Measurements from ENCODE around the gene CNDP2.
A peak's percentile ranks its signal among the peaks of the same experiment; 100 is the strongest.

The CNDP2 gene

GRCh38 chr18:74495581-74496507 is at the start of gene CNDP2:
Gene CNDP2, plus strand, starts transcription at chr18:74496363. Its CDS starts 3,611 bp downstream, at chr18:74499974.
- H3K27me3 ChIP-seq (ENCODE audit: control insufficient read depth in 1 of 2, insufficient read depth in 2 of 2, low read length in 2 of 2): no peaks in the 10 kb centered on the region
- H3K9ac ChIP-seq (ENCODE audit: low read length in 2 of 2): peak within 1 kb of the TSS; percentile 83 to 85
- peak within 1 kb of the TSS; percentile 76 for H3K27ac ChIP-seq (ENCODE audit: low read length)
- H3K9me3 ChIP-seq (ENCODE audit: control insufficient read depth in 2 of 2, low read length in 2 of 2): peaks cover 0 to 4% of the 10 kb centered on the region in 2 donors
- H3K36me3 ChIP-seq (ENCODE audit: control insufficient read depth in 2 of 2, insufficient read depth in 2 of 2, low read length in 2 of 2): no peaks in the 10 kb centered on the region
- H3K4me1 ChIP-seq (ENCODE audit: control insufficient read depth, insufficient read depth, low read length): peaks cover 14% of the 10 kb centered on the region
- peak within 1 kb of the TSS; percentile 88 to 94 for H3K4me3 ChIP-seq (ENCODE audit: low read length in 2 of 2)

DNA sequence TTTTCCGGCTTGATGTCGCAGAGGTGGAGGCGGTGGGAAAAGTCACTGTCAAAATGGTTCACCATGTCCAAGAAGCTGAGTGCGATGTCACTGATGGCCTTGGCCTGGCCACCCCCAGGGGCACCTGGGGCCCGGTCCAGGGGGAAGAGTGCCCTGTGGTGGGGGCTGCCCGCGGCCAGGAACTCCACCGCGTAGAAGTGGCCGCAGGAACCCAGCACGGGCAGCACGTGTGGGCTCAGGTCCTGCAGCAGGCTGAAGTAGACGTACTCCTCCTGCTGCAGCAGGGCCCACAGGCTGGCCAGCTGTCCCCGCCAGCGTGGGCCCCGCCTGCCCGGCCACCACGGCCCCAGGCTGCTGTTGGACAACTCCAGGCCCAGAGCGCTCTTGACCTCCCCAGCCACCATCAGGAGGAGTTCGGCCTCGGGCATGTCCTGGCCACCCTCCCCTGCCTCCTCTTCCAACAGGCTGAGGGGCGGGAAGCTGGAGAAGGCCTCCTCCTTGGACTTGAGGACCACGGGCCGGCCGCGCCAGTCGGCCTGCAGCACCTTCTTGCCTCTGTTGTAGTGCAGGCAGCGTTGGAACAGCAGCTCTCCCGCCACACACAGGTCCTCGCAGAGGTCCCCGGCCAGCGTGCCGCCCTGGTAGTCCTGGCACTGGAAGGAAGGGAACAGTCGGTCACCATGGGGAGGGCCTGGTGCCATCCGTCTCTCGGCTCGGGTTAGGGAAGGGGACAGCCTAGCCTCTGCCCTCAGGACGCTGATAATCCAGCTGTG is 49.3 kb upstream of the CNDP2 start:
- Histone ChIP-seq H3K9me3 (ENCODE audit: control insufficient read depth in 2 of 2, low read length in 2 of 2) (no peaks in the 10 kb centered on the region), H3K4me1 (ENCODE audit: control insufficient read depth, insufficient read depth, low read length) (no peaks in the 10 kb centered on the region), H3K4me3 (ENCODE audit: low read length in 2 of 2) (no peak overlapping the region), H3K27me3 (ENCODE audit: control insufficient read depth in 1 of 2, insufficient read depth in 2 of 2, low read length in 2 of 2) (peaks cover 6 to 7% of the 10 kb centered on the region in 2 donors), H3K27ac (ENCODE audit: low read length) (no peak overlapping the region), H3K36me3 (ENCODE audit: control insufficient read depth in 2 of 2, insufficient read depth in 2 of 2, low read length in 2 of 2) (no peaks in the 10 kb centered on the region), H3K9ac (ENCODE audit: low read length in 2 of 2) (no peak overlapping the region)

GRCh38 chr18:74447404-74448152 is 48.6 kb upstream of the CNDP2 start:
- no peak overlapping the region for H3K9ac ChIP-seq (ENCODE audit: low read length in 2 of 2)
- no peaks in the 10 kb centered on the region for H3K36me3 ChIP-seq (ENCODE audit: control insufficient read depth in 2 of 2, insufficient read depth in 2 of 2, low read length in 2 of 2)
- H3K9me3 ChIP-seq (ENCODE audit: control insufficient read depth in 2 of 2, low read length in 2 of 2): no peaks in the 10 kb centered on the region
- peaks cover 6 to 7% of the 10 kb centered on the region in 2 donors for H3K27me3 ChIP-seq (ENCODE audit: control insufficient read depth in 1 of 2, insufficient read depth in 2 of 2, low read length in 2 of 2)
- no peak overlapping the region for H3K27ac ChIP-seq (ENCODE audit: low read length)
- no peak overlapping the region for H3K4me3 ChIP-seq (ENCODE audit: low read length in 2 of 2)
- no peaks in the 10 kb centered on the region for H3K4me1 ChIP-seq (ENCODE audit: control insufficient read depth, insufficient read depth, low read length)

DNA sequence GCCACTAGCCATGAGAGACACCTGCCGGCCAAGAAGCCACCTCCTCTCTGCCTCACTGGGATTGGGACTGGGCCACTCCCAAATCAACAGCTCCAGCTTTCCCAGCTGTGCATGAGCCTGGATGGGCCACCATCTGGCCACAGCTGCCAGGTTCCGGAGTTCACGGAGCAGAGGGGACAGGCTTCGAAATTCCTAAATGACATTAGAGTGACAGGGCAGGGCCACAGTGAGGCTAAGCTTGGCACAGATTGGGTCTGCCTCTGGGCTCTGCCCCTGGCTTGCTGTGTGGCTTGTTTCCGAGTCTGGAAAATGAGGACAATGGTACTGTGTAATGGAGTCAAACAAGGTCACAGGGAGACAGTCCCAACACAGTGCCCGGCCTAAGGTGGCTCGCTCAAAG is 45.5 kb upstream of the CNDP2 start:
- no peak overlapping the region for H3K4me3 ChIP-seq (ENCODE audit: low read length in 2 of 2)
- H3K9ac ChIP-seq (ENCODE audit: low read length in 2 of 2): no peak overlapping the region
- H3K4me1 ChIP-seq (ENCODE audit: control insufficient read depth, insufficient read depth, low read length): no peaks in the 10 kb centered on the region
- H3K27me3 ChIP-seq (ENCODE audit: control insufficient read depth in 1 of 2, insufficient read depth in 2 of 2, low read length in 2 of 2): peaks cover 17 to 24% of the 10 kb centered on the region in 2 donors
- no peaks in the 10 kb centered on the region for H3K36me3 ChIP-seq (ENCODE audit: control insufficient read depth in 2 of 2, insufficient read depth in 2 of 2, low read length in 2 of 2)
- no peaks in the 10 kb centered on the region for H3K9me3 ChIP-seq (ENCODE audit: control insufficient read depth in 2 of 2, low read length in 2 of 2)
- H3K27ac ChIP-seq (ENCODE audit: low read length): no peak overlapping the region

GRCh38 chr18:74451148-74451547 is 45.0 kb upstream of the CNDP2 start:
- Histone ChIP-seq H3K27me3 (ENCODE audit: control insufficient read depth in 1 of 2, insufficient read depth in 2 of 2, low read length in 2 of 2) (peaks cover 18 to 29% of the 10 kb centered on the region in 2 donors), H3K4me3 (ENCODE audit: low read length in 2 of 2) (no peak overlapping the region), H3K27ac (ENCODE audit: low read length) (no peak overlapping the region), H3K36me3 (ENCODE audit: control insufficient read depth in 2 of 2, insufficient read depth in 2 of 2, low read length in 2 of 2) (no peaks in the 10 kb centered on the region), H3K9ac (ENCODE audit: low read length in 2 of 2) (no peak overlapping the region), H3K4me1 (ENCODE audit: control insufficient read depth, insufficient read depth, low read length) (peaks cover 3% of the 10 kb centered on the region), H3K9me3 (ENCODE audit: control insufficient read depth in 2 of 2, low read length in 2 of 2) (no peaks in the 10 kb centered on the region)

GRCh38 chr18:74453016-74453566 is 43.1 kb upstream of the CNDP2 start:
- H3K4me1 ChIP-seq (ENCODE audit: control insufficient read depth, insufficient read depth, low read length): peaks cover 13% of the 10 kb centered on the region
- no peaks in the 10 kb centered on the region for H3K9me3 ChIP-seq (ENCODE audit: control insufficient read depth in 2 of 2, low read length in 2 of 2)
- peaks cover 27 to 40% of the 10 kb centered on the region in 2 donors for H3K27me3 ChIP-seq (ENCODE audit: control insufficient read depth in 1 of 2, insufficient read depth in 2 of 2, low read length in 2 of 2)
- H3K4me3 ChIP-seq (ENCODE audit: low read length in 2 of 2): no peak overlapping the region
- no peaks in the 10 kb centered on the region for H3K36me3 ChIP-seq (ENCODE audit: control insufficient read depth in 2 of 2, insufficient read depth in 2 of 2, low read length in 2 of 2)
- no peak overlapping the region for H3K27ac ChIP-seq (ENCODE audit: low read length)
- no peak overlapping the region for H3K9ac ChIP-seq (ENCODE audit: low read length in 2 of 2)

DNA sequence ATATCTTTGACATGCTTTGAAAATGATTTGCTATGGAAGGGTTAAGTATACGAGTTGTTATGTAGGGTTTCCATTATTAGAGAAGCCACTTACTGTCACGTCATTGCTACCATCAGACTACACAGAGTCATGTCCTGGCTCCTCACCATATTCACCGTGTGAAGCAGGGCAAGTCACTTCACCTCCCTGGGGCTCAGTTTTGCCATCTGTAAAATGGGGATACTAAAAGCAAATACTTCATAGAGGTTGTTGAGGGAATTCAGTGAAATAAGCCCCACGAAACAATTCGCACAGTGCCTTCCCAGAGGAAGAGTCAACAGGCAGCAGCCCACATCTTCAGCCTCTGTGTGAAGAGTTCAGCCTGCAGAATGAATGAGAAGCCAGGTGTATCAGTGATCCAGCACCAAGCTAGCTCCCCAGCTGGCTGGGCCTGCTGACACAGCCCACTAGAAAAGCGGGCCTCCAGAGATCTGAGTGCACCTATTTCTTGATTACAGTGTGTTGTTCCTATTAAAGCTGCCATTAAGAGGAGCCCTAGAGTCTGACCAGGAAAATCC is 42.4 kb upstream of the CNDP2 start:
- H3K36me3 ChIP-seq (ENCODE audit: control insufficient read depth in 2 of 2, insufficient read depth in 2 of 2, low read length in 2 of 2): no peaks in the 10 kb centered on the region
- no peak overlapping the region for H3K27ac ChIP-seq (ENCODE audit: low read length)
- H3K4me3 ChIP-seq (ENCODE audit: low read length in 2 of 2): no peak overlapping the region
- H3K9me3 ChIP-seq (ENCODE audit: control insufficient read depth in 2 of 2, low read length in 2 of 2): no peaks in the 10 kb centered on the region
- no peak overlapping the region for H3K9ac ChIP-seq (ENCODE audit: low read length in 2 of 2)
- peaks cover 14% of the 10 kb centered on the region for H3K4me1 ChIP-seq (ENCODE audit: control insufficient read depth, insufficient read depth, low read length)
- H3K27me3 ChIP-seq (ENCODE audit: control insufficient read depth in 1 of 2, insufficient read depth in 2 of 2, low read length in 2 of 2): peaks cover 32 to 41% of the 10 kb centered on the region in 2 donors

DNA sequence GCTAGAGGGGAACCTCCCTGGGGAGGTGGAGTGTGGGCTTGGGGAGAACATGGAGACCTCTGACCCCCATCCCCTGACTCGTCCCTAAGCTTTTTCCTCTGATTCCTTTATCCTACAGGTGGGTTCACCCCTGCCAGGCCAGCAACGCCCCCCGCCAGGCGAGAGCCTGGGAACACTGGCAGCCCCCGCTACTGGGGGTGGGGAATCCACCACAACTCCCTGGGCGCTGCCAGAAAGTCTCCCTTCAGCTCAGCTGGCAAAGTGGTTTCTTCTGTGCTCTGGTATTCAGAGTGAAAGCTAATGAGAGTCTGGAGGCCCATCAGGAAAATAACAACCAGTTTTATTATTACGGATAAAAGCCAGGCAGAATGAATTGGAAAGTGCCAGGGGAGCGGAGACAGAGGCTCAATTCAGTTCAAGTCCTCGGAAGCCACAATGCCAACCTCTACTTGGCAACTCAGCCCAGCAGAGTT is 41.8 kb upstream of the CNDP2 start:
- no peaks in the 10 kb centered on the region for H3K9me3 ChIP-seq (ENCODE audit: control insufficient read depth in 2 of 2, low read length in 2 of 2)
- H3K4me3 ChIP-seq (ENCODE audit: low read length in 2 of 2): no peak overlapping the region
- no peak overlapping the region for H3K9ac ChIP-seq (ENCODE audit: low read length in 2 of 2)
- no peaks in the 10 kb centered on the region for H3K36me3 ChIP-seq (ENCODE audit: control insufficient read depth in 2 of 2, insufficient read depth in 2 of 2, low read length in 2 of 2)
- H3K27ac ChIP-seq (ENCODE audit: low read length): no peak overlapping the region
- peaks cover 32 to 41% of the 10 kb centered on the region in 2 donors for H3K27me3 ChIP-seq (ENCODE audit: control insufficient read depth in 1 of 2, insufficient read depth in 2 of 2, low read length in 2 of 2)
- peaks cover 14% of the 10 kb centered on the region for H3K4me1 ChIP-seq (ENCODE audit: control insufficient read depth, insufficient read depth, low read length)

DNA sequence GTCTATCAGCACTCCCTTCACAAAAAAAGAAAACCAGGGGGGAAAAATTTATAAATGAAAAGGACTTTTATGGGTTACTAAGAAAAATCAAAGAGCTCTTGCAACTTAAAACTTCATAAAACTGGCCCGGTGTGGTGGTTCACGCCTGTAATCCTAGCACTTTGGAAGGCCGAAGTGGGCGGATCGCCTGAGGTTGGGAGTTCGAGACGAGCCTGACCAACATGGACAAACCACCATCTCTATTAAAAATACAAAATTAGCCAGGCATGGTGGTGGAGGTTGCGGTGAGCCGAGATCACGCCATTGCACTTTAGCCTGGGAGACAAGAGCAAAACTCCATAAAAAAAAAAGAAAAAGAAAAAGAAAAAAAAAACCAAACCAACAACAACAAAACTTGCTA is 40.8 kb upstream of the CNDP2 start:
- no peak overlapping the region for H3K9ac ChIP-seq (ENCODE audit: low read length in 2 of 2)
- H3K4me3 ChIP-seq (ENCODE audit: low read length in 2 of 2): no peak overlapping the region
- peaks cover 14% of the 10 kb centered on the region for H3K4me1 ChIP-seq (ENCODE audit: control insufficient read depth, insufficient read depth, low read length)
- H3K27me3 ChIP-seq (ENCODE audit: control insufficient read depth in 1 of 2, insufficient read depth in 2 of 2, low read length in 2 of 2): peaks cover 35 to 41% of the 10 kb centered on the region in 2 donors
- no peak overlapping the region for H3K27ac ChIP-seq (ENCODE audit: low read length)
- H3K9me3 ChIP-seq (ENCODE audit: control insufficient read depth in 2 of 2, low read length in 2 of 2): no peaks in the 10 kb centered on the region
- no peaks in the 10 kb centered on the region for H3K36me3 ChIP-seq (ENCODE audit: control insufficient read depth in 2 of 2, insufficient read depth in 2 of 2, low read length in 2 of 2)

DNA sequence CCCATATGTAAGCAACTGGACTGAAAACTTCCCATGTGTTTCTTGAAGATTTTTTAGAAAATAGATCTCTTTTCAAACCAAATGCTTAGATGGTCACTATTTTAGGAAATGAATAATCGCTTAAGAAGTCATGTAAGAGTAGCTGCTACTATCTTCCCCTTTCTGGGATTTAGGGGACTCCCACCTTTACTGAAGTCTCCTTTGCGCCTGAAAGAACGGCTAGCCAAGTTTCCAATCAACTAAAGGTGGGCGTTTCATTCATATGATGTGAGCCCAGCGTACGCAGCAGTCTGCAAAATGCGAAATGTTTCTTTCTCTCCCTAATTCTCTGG is 40.2 kb upstream of the CNDP2 start:
- Histone ChIP-seq H3K4me1 (ENCODE audit: control insufficient read depth, insufficient read depth, low read length) (peaks cover 14% of the 10 kb centered on the region), H3K9ac (ENCODE audit: low read length in 2 of 2) (no peak overlapping the region), H3K36me3 (ENCODE audit: control insufficient read depth in 2 of 2, insufficient read depth in 2 of 2, low read length in 2 of 2) (no peaks in the 10 kb centered on the region), H3K27me3 (ENCODE audit: control insufficient read depth in 1 of 2, insufficient read depth in 2 of 2, low read length in 2 of 2) (peaks cover 34 to 41% of the 10 kb centered on the region in 2 donors), H3K4me3 (ENCODE audit: low read length in 2 of 2) (peak overlapping the region; percentile 1 to 62), H3K9me3 (ENCODE audit: control insufficient read depth in 2 of 2, low read length in 2 of 2) (no peaks in the 10 kb centered on the region), H3K27ac (ENCODE audit: low read length) (no peak overlapping the region)
